ENCODE measurements around the gene ARRB1. TPM values are rescaled to one million over a fixed set of nuclear protein-coding genes. Genes with fewer than 3 reads are reported as not detected.
"Not testable (repeated sequence)": the region's sequence is repeated elsewhere in the genome, so short reads cannot be mapped to it uniquely, and the experiment has no call there.

The ARRB1 gene
- polyA plus RNA-seq, 2 donors, result 4.9 to 5.0 TPM

- Histone ChIP-seq H3K27me3 (ENCODE audit: control insufficient read depth in 1 of 2, insufficient read depth in 2 of 2, low read length in 2 of 2) (no peaks in the 10 kb centered on the region), H3K9me3 (ENCODE audit: control insufficient read depth in 2 of 2, insufficient read depth in 1 of 2, low read depth in 1 of 2, low read length in 1 of 2) (no peaks in the 10 kb centered on the region), H3K36me3 (ENCODE audit: control insufficient read depth in 2 of 2, insufficient read depth in 2 of 2, low read length in 1 of 2) (no peaks in the 10 kb centered on the region), H3K27ac (ENCODE audit: low read depth in 2 of 2, low read length in 1 of 2) (no peak overlapping the region), H3K4me3 (ENCODE audit: low read depth in 1 of 2, low read length in 2 of 2) (no peak overlapping the region), H3K4me1 (ENCODE audit: control insufficient read depth in 2 of 2, insufficient read depth in 2 of 2, low read length in 1 of 2) (peaks cover 0 to 3% of the 10 kb centered on the region in 2 donors)
- WGBS, 2 donors, result 97 to 98% methylated on average over 4 of the region's 4 CpGs
These were observed 23.2 kb upstream of the ARRB1 start for GRCh38 chr11:75374646-75375045.

- Histone ChIP-seq H3K4me3 (ENCODE audit: low read depth in 1 of 2, low read length in 2 of 2) (no peak overlapping the region), H3K27ac (ENCODE audit: low read depth in 2 of 2, low read length in 1 of 2) (no peak overlapping the region), H3K36me3 (ENCODE audit: control insufficient read depth in 2 of 2, insufficient read depth in 2 of 2, low read length in 1 of 2) (no peaks in the 10 kb centered on the region), H3K27me3 (ENCODE audit: control insufficient read depth in 1 of 2, insufficient read depth in 2 of 2, low read length in 2 of 2) (no peaks in the 10 kb centered on the region), H3K9me3 (ENCODE audit: control insufficient read depth in 2 of 2, insufficient read depth in 1 of 2, low read depth in 1 of 2, low read length in 1 of 2) (no peaks in the 10 kb centered on the region), H3K4me1 (ENCODE audit: control insufficient read depth in 2 of 2, insufficient read depth in 2 of 2, low read length in 1 of 2) (peaks cover 0 to 3% of the 10 kb centered on the region in 2 donors)
- WGBS, 2 donors, result 86 to 89% methylated on average over 8 of the region's 8 CpGs
These were observed 21.7 kb upstream of the ARRB1 start for GRCh38 chr11:75373201-75373600.

- Histone ChIP-seq H3K4me1 (ENCODE audit: control insufficient read depth in 2 of 2, insufficient read depth in 2 of 2, low read length in 1 of 2) (peaks cover 0 to 3% of the 10 kb centered on the region in 2 donors), H3K36me3 (ENCODE audit: control insufficient read depth in 2 of 2, insufficient read depth in 2 of 2, low read length in 1 of 2) (no peaks in the 10 kb centered on the region), H3K27ac (ENCODE audit: low read depth in 2 of 2, low read length in 1 of 2) (peak overlapping the region; percentile 68 to 83), H3K4me3 (ENCODE audit: low read depth in 1 of 2, low read length in 2 of 2) (no peak overlapping the region), H3K9me3 (ENCODE audit: control insufficient read depth in 2 of 2, insufficient read depth in 1 of 2, low read depth in 1 of 2, low read length in 1 of 2) (no peaks in the 10 kb centered on the region), H3K27me3 (ENCODE audit: control insufficient read depth in 1 of 2, insufficient read depth in 2 of 2, low read length in 2 of 2) (no peaks in the 10 kb centered on the region)
- 36 to 37% methylated on average over 8 of the region's 8 CpGs for WGBS, 2 donors
These were observed 20.8 kb upstream of the ARRB1 start for GRCh38 chr11:75371949-75372876.

- Histone ChIP-seq H3K27ac (ENCODE audit: low read depth in 2 of 2, low read length in 1 of 2) (no peak overlapping the region), H3K4me3 (ENCODE audit: low read depth in 1 of 2, low read length in 2 of 2) (no peak overlapping the region), H3K36me3 (ENCODE audit: control insufficient read depth in 2 of 2, insufficient read depth in 2 of 2, low read length in 1 of 2) (no peaks in the 10 kb centered on the region), H3K4me1 (ENCODE audit: control insufficient read depth in 2 of 2, insufficient read depth in 2 of 2, low read length in 1 of 2) (peaks cover 0 to 3% of the 10 kb centered on the region in 2 donors), H3K27me3 (ENCODE audit: control insufficient read depth in 1 of 2, insufficient read depth in 2 of 2, low read length in 2 of 2) (no peaks in the 10 kb centered on the region), H3K9me3 (ENCODE audit: control insufficient read depth in 2 of 2, insufficient read depth in 1 of 2, low read depth in 1 of 2, low read length in 1 of 2) (no peaks in the 10 kb centered on the region)
- WGBS, 2 donors, result 74 to 80% methylated on average over 6 of the region's 6 CpGs
These were observed 18.2 kb upstream of the ARRB1 start for GRCh38 chr11:75369560-75370255.

- H3K4me3 ChIP-seq (ENCODE audit: low read depth in 1 of 2, low read length in 2 of 2), result not testable (repeated sequence)
These were observed 15.4 kb upstream of the ARRB1 start for GRCh38 chr11:75366826-75367225.

GRCh38 chr11:75365711-75366181 lies 14.3 kb upstream of the ARRB1 start:
- H3K36me3 ChIP-seq (ENCODE audit: control insufficient read depth in 2 of 2, insufficient read depth in 2 of 2, low read length in 1 of 2), result no peaks in the 10 kb centered on the region
- no peaks in the 10 kb centered on the region for H3K9me3 ChIP-seq (ENCODE audit: control insufficient read depth in 2 of 2, insufficient read depth in 1 of 2, low read depth in 1 of 2, low read length in 1 of 2)
- H3K4me3 ChIP-seq (ENCODE audit: low read depth in 1 of 2, low read length in 2 of 2), result no peak overlapping the region
- no peaks in the 10 kb centered on the region for H3K4me1 ChIP-seq (ENCODE audit: control insufficient read depth in 2 of 2, insufficient read depth in 2 of 2, low read length in 1 of 2)
- WGBS, 2 donors, result 44 to 55% methylated on average over 2 of the region's 2 CpGs
- no peaks in the 10 kb centered on the region for H3K27me3 ChIP-seq (ENCODE audit: control insufficient read depth in 1 of 2, insufficient read depth in 2 of 2, low read length in 2 of 2)
- H3K27ac ChIP-seq (ENCODE audit: low read depth in 2 of 2, low read length in 1 of 2), result no peak overlapping the region

More at GRCh38 chr11:75366826-75367225, 15.4 kb upstream of the ARRB1 start:
- not testable (repeated sequence) for H3K36me3 ChIP-seq (ENCODE audit: control insufficient read depth in 2 of 2, insufficient read depth in 2 of 2, low read length in 1 of 2); H3K4me1 ChIP-seq (ENCODE audit: control insufficient read depth in 2 of 2, insufficient read depth in 2 of 2, low read length in 1 of 2); H3K9me3 ChIP-seq (ENCODE audit: control insufficient read depth in 2 of 2, insufficient read depth in 1 of 2, low read depth in 1 of 2, low read length in 1 of 2); H3K27me3 ChIP-seq (ENCODE audit: control insufficient read depth in 1 of 2, insufficient read depth in 2 of 2, low read length in 2 of 2); H3K27ac ChIP-seq (ENCODE audit: low read depth in 2 of 2, low read length in 1 of 2)
- WGBS, 2 donors, result 87 to 94% methylated on average over 5 of the region's 5 CpGs

- not testable (repeated sequence) for H3K27ac ChIP-seq (ENCODE audit: low read depth in 2 of 2, low read length in 1 of 2); H3K4me3 ChIP-seq (ENCODE audit: low read depth in 1 of 2, low read length in 2 of 2); H3K9me3 ChIP-seq (ENCODE audit: control insufficient read depth in 2 of 2, insufficient read depth in 1 of 2, low read depth in 1 of 2, low read length in 1 of 2); H3K36me3 ChIP-seq (ENCODE audit: control insufficient read depth in 2 of 2, insufficient read depth in 2 of 2, low read length in 1 of 2); H3K4me1 ChIP-seq (ENCODE audit: control insufficient read depth in 2 of 2, insufficient read depth in 2 of 2, low read length in 1 of 2); H3K27me3 ChIP-seq (ENCODE audit: control insufficient read depth in 1 of 2, insufficient read depth in 2 of 2, low read length in 2 of 2)
- WGBS, 2 donors, result 65 to 77% methylated on average over 4 of the region's 4 CpGs
These were observed 10.8 kb upstream of the ARRB1 start for GRCh38 chr11:75362285-75362684.

GRCh38 chr11:75356613-75357012 lies 5.2 kb upstream of the ARRB1 start:
- Histone ChIP-seq H3K27me3 (ENCODE audit: control insufficient read depth in 1 of 2, insufficient read depth in 2 of 2, low read length in 2 of 2) (no peaks in the 10 kb centered on the region), H3K9me3 (ENCODE audit: control insufficient read depth in 2 of 2, insufficient read depth in 1 of 2, low read depth in 1 of 2, low read length in 1 of 2) (no peaks in the 10 kb centered on the region), H3K4me3 (ENCODE audit: low read depth in 1 of 2, low read length in 2 of 2) (no peak overlapping the region), H3K27ac (ENCODE audit: low read depth in 2 of 2, low read length in 1 of 2) (no peak overlapping the region), H3K4me1 (ENCODE audit: control insufficient read depth in 2 of 2, insufficient read depth in 2 of 2, low read length in 1 of 2) (peaks cover 0 to 11% of the 10 kb centered on the region in 2 donors), H3K36me3 (ENCODE audit: control insufficient read depth in 2 of 2, insufficient read depth in 2 of 2, low read length in 1 of 2) (no peaks in the 10 kb centered on the region)
- WGBS, 2 donors, result 70 to 72% methylated on average over 2 of the region's 2 CpGs

- Histone ChIP-seq H3K36me3 (ENCODE audit: control insufficient read depth in 2 of 2, insufficient read depth in 2 of 2, low read length in 1 of 2) (no peaks in the 10 kb centered on the region), H3K4me1 (ENCODE audit: control insufficient read depth in 2 of 2, insufficient read depth in 2 of 2, low read length in 1 of 2) (peaks cover 0 to 17% of the 10 kb centered on the region in 2 donors), H3K27ac (ENCODE audit: low read depth in 2 of 2, low read length in 1 of 2) (no peak overlapping the region), H3K27me3 (ENCODE audit: control insufficient read depth in 1 of 2, insufficient read depth in 2 of 2, low read length in 2 of 2) (no peaks in the 10 kb centered on the region), H3K9me3 (ENCODE audit: control insufficient read depth in 2 of 2, insufficient read depth in 1 of 2, low read depth in 1 of 2, low read length in 1 of 2) (no peaks in the 10 kb centered on the region), H3K4me3 (ENCODE audit: low read depth in 1 of 2, low read length in 2 of 2) (no peak overlapping the region)
- 66 to 84% methylated on average over 10 of the region's 10 CpGs for WGBS, 2 donors
These were observed 3.6 kb upstream of the ARRB1 start for GRCh38 chr11:75355051-75355450.
